NCI-H2107 (cell line): ENCODE data around the gene BRINP1.

Source experiments
- DNase-seq: peaks from one replicate; lab custom pipeline; 2025; lab: John Stamatoyannopoulos, UW

BRINP1 gene

GRCh38 chr9:119282476-119283077, 86.7 kb downstream of the BRINP1 start:
- DNase-seq: no peak

- no peak for DNase-seq
Observed at GRCh38 chr9:119280740-119281485, 88.3 kb downstream of the BRINP1 start.

- DNase-seq: no peak
Observed at GRCh38 chr9:119278171-119278570, 91.1 kb downstream of the BRINP1 start.

- no peak for DNase-seq
Observed at GRCh38 chr9:119273984-119274665, 95.1 kb downstream of the BRINP1 start.

- no peak for DNase-seq
Observed at GRCh38 chr9:119273325-119273904, 95.8 kb downstream of the BRINP1 start.

- DNase-seq: no peak
Observed at GRCh38 chr9:119272500-119273211, 96.6 kb downstream of the BRINP1 start.

GRCh38 chr9:119268985-119269384, 100.2 kb downstream of the BRINP1 start:
- no peak for DNase-seq

- no peak for DNase-seq
Observed at GRCh38 chr9:119264165-119264564, 105.1 kb downstream of the BRINP1 start.

GRCh38 chr9:119257592-119257991, 111.6 kb downstream of the BRINP1 start:
- DNase-seq: no peak

- DNase-seq: no peak
Observed at GRCh38 chr9:119255116-119255515, 114.1 kb downstream of the BRINP1 start.

- DNase-seq: no peak
Observed at GRCh38 chr9:119252671-119253299, 116.5 kb downstream of the BRINP1 start.

- no peak for DNase-seq
Observed at GRCh38 chr9:119251936-119252335, 117.3 kb downstream of the BRINP1 start.

- no peak for DNase-seq
Observed at GRCh38 chr9:119250730-119251129, 118.5 kb downstream of the BRINP1 start.

GRCh38 chr9:119240546-119240945, 128.7 kb downstream of the BRINP1 start:
- no peak for DNase-seq

GRCh38 chr9:119234636-119235035, 134.6 kb downstream of the BRINP1 start:
- no peak for DNase-seq

GRCh38 chr9:119227422-119227821, 141.8 kb downstream of the BRINP1 start:
- DNase-seq: no peak

GRCh38 chr9:119224431-119224830, 144.8 kb downstream of the BRINP1 start:
- no peak for DNase-seq

GRCh38 chr9:119221276-119221675, 148.0 kb downstream of the BRINP1 start:
- DNase-seq: no peak

- no peak for DNase-seq
Observed at GRCh38 chr9:119218293-119218692, 150.9 kb downstream of the BRINP1 start.

GRCh38 chr9:119216651-119217331, 152.4 kb downstream of the BRINP1 start:
- DNase-seq: no peak

- no peak for DNase-seq
Observed at GRCh38 chr9:119215651-119216050, 153.6 kb downstream of the BRINP1 start.
